ENCODE results near the gene MYO1C. TPM values are rescaled to one million over a fixed set of nuclear protein-coding genes. Genes with fewer than 3 reads are reported as not detected.

The MYO1C gene
- total and polyA plus RNA-seq, 2 of the 8 experiments (the other 6 are each of a cell fraction or from before 2014, with no cell fraction given): 40.1 to 78.6 TPM

DNA sequence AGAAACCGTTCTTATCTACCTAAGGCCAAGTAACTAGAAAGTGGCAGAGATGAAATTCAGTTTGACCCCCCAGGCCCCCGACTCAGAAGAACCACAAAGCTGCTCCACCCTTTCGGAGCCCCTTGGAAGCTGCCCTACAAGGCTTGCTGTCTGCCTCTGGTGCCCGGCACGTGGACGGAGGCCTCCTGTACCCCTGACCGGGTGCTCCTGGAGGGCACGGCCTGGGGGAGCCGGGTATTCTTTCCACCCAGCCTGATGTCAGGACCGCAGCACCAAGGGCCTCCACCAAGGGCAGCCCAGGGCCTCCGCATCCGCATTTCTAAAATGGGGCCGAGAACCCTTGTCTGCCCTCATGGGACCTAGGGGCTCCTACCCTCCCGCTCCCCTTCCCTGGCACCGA, 21.0 kb downstream of the MYO1C start:
- WGBS, 2 experiments (ENCODE audit: extremely low coverage in 1 of 2, insufficient coverage in 1 of 2, insufficient read length in 1 of 2, insufficient replicate concordance in 2 of 2, low coverage in 1 of 2, low lambda C conversion rate in 2 of 2, missing lambda C conversion rate in 1 of 2): 97% methylated on average over 15 of the region's 15 CpGs; no CpG with 5 or more reads in 1 of the 2 experiments
- TF ChIP-seq KDM4A (IDR thresholded peaks at IDR 0.05; ENCODE audit: low read depth, low read length, severe bottlenecking) (no peak), SIN3A (conservative IDR thresholded peaks at IDR 0.05 in 1 of 2, IDR thresholded peaks at IDR 0.05 in 1 of 2; ENCODE audit: low read depth in 1 of 2, low read length in 2 of 2) (no peak), SRF (IDR thresholded peaks at IDR 0.05; ENCODE audit: low read depth, low read length) (no peak), MAX (IDR thresholded peaks at IDR 0.05) (no peak), RNF2 (IDR thresholded peaks at IDR 0.05; ENCODE audit: borderline replicate concordance, low read depth, low read length, missing control alignments, poor library complexity, severe bottlenecking) (no peak), NANOG (IDR thresholded peaks at IDR 0.05; ENCODE audit: insufficient read depth, low read depth, low read length, poor library complexity, severe bottlenecking) (no peak), CBX8 (IDR thresholded peaks at IDR 0.05; ENCODE audit: borderline replicate concordance, low read depth, low read length) (no peak), RXRA (IDR thresholded peaks at IDR 0.05; ENCODE audit: insufficient read depth, low read depth, low read length) (no peak), POLR2A (IDR thresholded peaks at IDR 0.05; ENCODE audit: control extremely low read depth in 1 of 2, low read depth in 2 of 2, low read length in 2 of 2) (no peak), BACH1 (IDR thresholded peaks at IDR 0.05; ENCODE audit: low read length) (no peak), SP4 (IDR thresholded peaks at IDR 0.05; ENCODE audit: low read length) (no peak), TBP (IDR thresholded peaks at IDR 0.05; ENCODE audit: low read depth, low read length) (no peak), SUZ12 (IDR thresholded peaks at IDR 0.05; ENCODE audit: low read length) (no peak), TAF1 (IDR thresholded peaks at IDR 0.05; ENCODE audit: low read depth, low read length) (no peak)

More for the DNA sequence above, 21.0 kb downstream of the MYO1C start:
- H4K5ac ChIP-seq (ENCODE audit: insufficient read length, low read depth, low read length): no peak overlapping the region
- H3K9ac ChIP-seq (replicated peaks in 1 of 4; ENCODE audit: extremely low read depth in 1 of 4, low read depth in 3 of 4, low read length in 3 of 4): no peak overlapping the region
- H3K9me3 ChIP-seq (ENCODE audit: insufficient read depth in 2 of 2, low read depth in 1 of 2, low read length in 1 of 2): no peaks in the 10 kb centered on the region; a peak in 1 of 4 replicates
- no peaks in the 10 kb centered on the region; the same call in 1 of the 2 replicates for H3K79me1 ChIP-seq (ENCODE audit: low read depth, low read length)
- no peaks in the 10 kb centered on the region for H3K23me2 ChIP-seq (ENCODE audit: low read depth, low read length)
- H2BK12ac ChIP-seq (ENCODE audit: low read depth, low read length): no peak overlapping the region
- H2BK15ac ChIP-seq (ENCODE audit: low read length): no peak overlapping the region
- no peaks in the 10 kb centered on the region for H3K27me3 ChIP-seq (replicated peaks in 1 of 4; ENCODE audit: control insufficient read depth in 3 of 4, extremely low read depth in 1 of 4, insufficient read depth in 3 of 4, low read length in 3 of 4)
- no peaks in the 10 kb centered on the region; a peak in 1 of 7 replicates for H3K4me1 ChIP-seq (replicated peaks in 1 of 4; ENCODE audit: control insufficient read depth in 3 of 4, insufficient read depth in 4 of 4, low read length in 3 of 4)
- no peak for FAIRE-seq
- no peak overlapping the region for H4K91ac ChIP-seq (replicated peaks; ENCODE audit: insufficient read length, low read length)
- no peak overlapping the region for H3K4me2 ChIP-seq (ENCODE audit: insufficient read depth in 1 of 2, low read depth in 2 of 2, low read length in 2 of 2)
- no peak overlapping the region for H2AFZ ChIP-seq (ENCODE audit: low read length)
- H3K4ac ChIP-seq (replicated peaks; ENCODE audit: insufficient read length, low read depth, low read length): no peak overlapping the region
- H3K14ac ChIP-seq (ENCODE audit: insufficient read length): no peak overlapping the region
- no peak overlapping the region for H2BK120ac ChIP-seq (replicated peaks; ENCODE audit: low read depth, low read length)
- H3K18ac ChIP-seq (ENCODE audit: extremely low read depth, low read length): no peak overlapping the region
- no peak overlapping the region for H4K8ac ChIP-seq (ENCODE audit: extremely low read depth, insufficient read depth, low read length)
- H3K56ac ChIP-seq (replicated peaks; ENCODE audit: insufficient read length, low read depth, low read length): no peak overlapping the region
- H2AK5ac ChIP-seq (ENCODE audit: low read depth, low read length): no peak overlapping the region
- H2BK5ac ChIP-seq (ENCODE audit: low read depth, low read length): no peak overlapping the region
- peaks cover 3 to 5% of the 10 kb centered on the region in 2 experiments for H4K20me1 ChIP-seq (replicated peaks in 1 of 2; ENCODE audit: control insufficient read depth in 1 of 2, insufficient read depth in 2 of 2, low read length in 2 of 2)
- H3K36me3 ChIP-seq (ENCODE audit: control insufficient read depth in 2 of 4, insufficient read depth in 4 of 4, low read length in 3 of 4): peaks cover 6 to 43% (median 26%) of the 10 kb centered on the region in 4 experiments; a peak in 7 of 8 replicates
- H3K27ac ChIP-seq (ENCODE audit: low read depth, low read length): no peak overlapping the region
- no peak for DNase-seq (ENCODE audit: low read depth in 1 of 2, low spot score in 2 of 2)
- H2BK20ac ChIP-seq (ENCODE audit: low read length): no peak overlapping the region
- CTCF ChIA-PET (ENCODE audit: partially characterized antibody): interaction anchor here (0.6 to 1.3 kb wide), 4 partner anchors 62 to 106 kb away, joined by 3 to 5 read pairs (median 4); no protein-coding TSS in a partner anchor
- POLR2A ChIA-PET (ENCODE audit: partially characterized antibody): interaction anchor here (0.9 to 1.9 kb wide), 6 partner anchors 9 to 31 kb away, joined by 4 to 8 read pairs (median 5); partner anchors contain the start of gene MYO1C
- H3K79me2 ChIP-seq (ENCODE audit: control insufficient read depth in 1 of 2, insufficient read depth in 2 of 2, low read length in 2 of 2): no peaks in the 10 kb centered on the region
- H3K4me3 ChIP-seq (ENCODE audit: extremely low read depth in 1 of 4, insufficient read depth in 2 of 4, low read depth in 3 of 4, low read length in 4 of 4): no peak overlapping the region
- no peak overlapping the region for H3K23ac ChIP-seq (ENCODE audit: insufficient read length)
